Coronary artery (tissue), 2 donors: ENCODE measurements around the gene CMKLR1.

Source experiments
- DNase-seq: peaks from one replicate; pipeline ENCODE4 v3.0.0-alpha.2; 2017; ENCODE audit warnings: low spot score
- H3K27ac ChIP-seq, 2 donors: fragments of 200-600 bp; sonication (generic); one replicate each; pipeline ENCODE4 v1.5.1; 2016 to 2019
- H3K4me3 ChIP-seq: fragments of 200-600 bp; sonication (generic); 2 replicates; pipeline ENCODE4 v1.5.1; 2016; ENCODE audit warnings: mild to moderate bottlenecking, moderate library complexity
- CTCF ChIP-seq: fragments of 200-600 bp; sonication (generic); IDR thresholded peaks from one replicate; pipeline ENCODE4 v1.5.1; 2019; ENCODE audit warnings: antibody characterized with exemption

Gene CMKLR1

GRCh38 chr12:108257004-108257403 is 82.1 kb downstream of the CMKLR1 start:
- DNase-seq = no peak
- Histone ChIP-seq H3K27ac (no peak overlapping the region), H3K4me3 (no peak overlapping the region)
- no peak for TF ChIP-seq CTCF

- no peak for TF ChIP-seq CTCF
- Histone ChIP-seq H3K4me3 (no peak overlapping the region), H3K27ac (no peak overlapping the region)
- no peak for DNase-seq
Measured at GRCh38 chr12:108255252-108255602, 83.9 kb downstream of the CMKLR1 start.

- no peak for TF ChIP-seq CTCF
- Histone ChIP-seq H3K27ac (no peak overlapping the region), H3K4me3 (no peak overlapping the region)
- DNase-seq = no peak
Measured at GRCh38 chr12:108254517-108255251, 84.4 kb downstream of the CMKLR1 start.

- DNase-seq = no peak
- Histone ChIP-seq H3K27ac (no peak overlapping the region), H3K4me3 (no peak overlapping the region)
- no peak for TF ChIP-seq CTCF
Measured at GRCh38 chr12:108254030-108254429, 85.1 kb downstream of the CMKLR1 start.

- H3K4me3 ChIP-seq = no peak overlapping the region
- TF ChIP-seq CTCF = no peak
- no peak for DNase-seq
- no peak overlapping the region for H3K27ac ChIP-seq
Measured at GRCh38 chr12:108253540-108253939, 85.6 kb downstream of the CMKLR1 start.

- no peak for TF ChIP-seq CTCF
- Histone ChIP-seq H3K27ac (no peak overlapping the region), H3K4me3 (no peak overlapping the region)
- no peak for DNase-seq
Measured at GRCh38 chr12:108252523-108252922, 86.6 kb downstream of the CMKLR1 start.

- Histone ChIP-seq H3K27ac (no peak overlapping the region), H3K4me3 (no peak overlapping the region)
- no peak for DNase-seq
- TF ChIP-seq CTCF = no peak
Measured at GRCh38 chr12:108248011-108248410, 91.1 kb downstream of the CMKLR1 start.
